H9 (cell line): Measurements from ENCODE around the gene ABCB8. TPM values are rescaled to one million over a fixed set of nuclear protein-coding genes. Genes with fewer than 3 reads are reported as not detected.
A peak's percentile ranks its signal among the peaks of the same experiment; 100 is the strongest.

Experiments used
- DNase-seq: peaks from one replicate; pipeline ENCODE4 v3.0.0-alpha.2; 2017
- H2AFZ ChIP-seq: one replicate; pipeline ENCODE4 v1.6.1; 2013; ENCODE audit warnings: mild to moderate bottlenecking, low read length, control low read depth, moderate library complexity
- H2AK5ac ChIP-seq: 2 replicates; pipeline ENCODE4 v1.6.1; 2013; ENCODE audit warnings: low read length, control low read depth, mixed read lengths; ENCODE audit not compliant: insufficient read length
- H2BK120ac ChIP-seq: one replicate; pipeline ENCODE4 v1.6.1; 2013; ENCODE audit warnings: low read depth, mild to moderate bottlenecking, low read length, control low read depth, inconsistent platforms; ENCODE audit not compliant: poor library complexity, severe bottlenecking
- H2BK12ac ChIP-seq: 2 replicates; pipeline ENCODE4 v1.6.1; 2013; ENCODE audit warnings: low read length, control low read depth, mixed read lengths, low read depth; ENCODE audit not compliant: insufficient read length
- H2BK15ac ChIP-seq: 2 replicates; pipeline ENCODE4 v1.6.1; 2013; ENCODE audit warnings: low read depth, low read length, control low read depth
- H2BK20ac ChIP-seq: one replicate; pipeline ENCODE4 v1.6.1; 2013; ENCODE audit warnings: low read depth, mild to moderate bottlenecking, low read length, control low read depth, inconsistent platforms; ENCODE audit not compliant: poor library complexity, severe bottlenecking
- H2BK5ac ChIP-seq: 2 replicates; pipeline ENCODE4 v1.6.1; 2013; ENCODE audit warnings: low read length, control low read depth, mixed read lengths; ENCODE audit not compliant: insufficient read length
- H3K14ac ChIP-seq: 2 replicates; pipeline ENCODE4 v1.6.1; 2013; ENCODE audit warnings: low read length, control low read depth; ENCODE audit not compliant: insufficient read depth
- H3K18ac ChIP-seq: 2 replicates; pipeline ENCODE4 v1.6.1; 2013; ENCODE audit warnings: low read depth, mild to moderate bottlenecking, mixed read lengths, low read length, control low read depth; ENCODE audit not compliant: insufficient read length
- H3K23ac ChIP-seq: 2 replicates; pipeline ENCODE4 v1.6.1; 2013; ENCODE audit warnings: low read length, control low read depth, mixed read lengths, low read depth; ENCODE audit not compliant: insufficient read length
- H3K23me2 ChIP-seq: 2 replicates; pipeline ENCODE4 v1.6.1; 2013; ENCODE audit warnings: low read depth, mild to moderate bottlenecking, mixed read lengths, low read length, control low read depth; ENCODE audit not compliant: insufficient read length, poor library complexity, severe bottlenecking
- H3K27ac ChIP-seq: 2 replicates; pipeline ENCODE4 v1.5.1; 2013; ENCODE audit warnings: low read length, control low read depth, mixed read lengths, low read depth; ENCODE audit not compliant: insufficient read length
- H3K27me3 ChIP-seq: 2 replicates; pipeline ENCODE4 v1.6.1; 2013; ENCODE audit warnings: low read length, control low read depth, inconsistent platforms; ENCODE audit not compliant: insufficient read depth
- H3K4ac ChIP-seq: 2 replicates; pipeline ENCODE4 v1.6.1; 2013; ENCODE audit warnings: low read depth, mild to moderate bottlenecking, control low read depth, inconsistent platforms, low read length, moderate library complexity
- H3K4me1 ChIP-seq: 2 replicates; pipeline ENCODE4 v1.6.1; 2013; ENCODE audit warnings: low read length, control low read depth, inconsistent platforms; ENCODE audit not compliant: insufficient read depth
- H3K4me2 ChIP-seq: 2 replicates; pipeline ENCODE4 v1.6.1; 2013; ENCODE audit warnings: low read length, control low read depth, mixed read lengths; ENCODE audit not compliant: insufficient read length, insufficient read depth
- H3K56ac ChIP-seq: 2 replicates; pipeline ENCODE4 v1.6.1; 2013; ENCODE audit warnings: low read depth, mild to moderate bottlenecking, mixed read lengths, low read length, control low read depth; ENCODE audit not compliant: insufficient read length
- H3K79me1 ChIP-seq: 2 replicates; pipeline ENCODE4 v1.6.1; 2013; ENCODE audit warnings: low read depth, mild to moderate bottlenecking, moderate library complexity, low read length, control low read depth, inconsistent platforms; ENCODE audit not compliant: insufficient read depth, poor library complexity, severe bottlenecking
- H3K79me2 ChIP-seq: 2 replicates; pipeline ENCODE4 v1.6.1; 2013; ENCODE audit warnings: low read length, control low read depth, inconsistent platforms; ENCODE audit not compliant: insufficient read depth
- H3K9ac ChIP-seq: 2 replicates; pipeline ENCODE4 v1.6.1; 2013; ENCODE audit warnings: low read length, control low read depth, mixed read lengths; ENCODE audit not compliant: insufficient read length; ENCODE audit errors: extremely low read depth
- H3K9me3 ChIP-seq: one replicate; pipeline ENCODE4 v1.6.1; 2013; ENCODE audit warnings: low read depth, low read length, inconsistent platforms; ENCODE audit not compliant: control insufficient read depth
- H3T11ph ChIP-seq: one replicate; pipeline ENCODE4 v1.6.1; 2013; ENCODE audit warnings: mild to moderate bottlenecking, low read length, control low read depth, inconsistent platforms
- H4K20me1 ChIP-seq: one replicate; pipeline ENCODE4 v1.6.1; 2013; ENCODE audit not compliant: control insufficient read depth, insufficient read length, insufficient read depth
- H4K5ac ChIP-seq: 2 replicates; pipeline ENCODE4 v1.6.1; 2013; ENCODE audit warnings: low read depth, mild to moderate bottlenecking, mixed read lengths, low read length, control low read depth; ENCODE audit not compliant: insufficient read length
- H4K8ac ChIP-seq: replicated peaks from 2 replicates; pipeline ENCODE4 v1.6.1; 2013; ENCODE audit warnings: low read length, control low read depth, mixed read lengths, low read depth; ENCODE audit not compliant: insufficient read length
- H4K91ac ChIP-seq: 2 replicates; pipeline ENCODE4 v1.6.1; 2013; ENCODE audit warnings: low read depth, mild to moderate bottlenecking, moderate library complexity, mixed read lengths, low read length, control low read depth; ENCODE audit not compliant: insufficient read length
- H3K27ac Mint-ChIP-seq, 3 experiments: 2 replicates in 2 of 3; 3 replicates in 1 of 3; pipeline ENCODE4 v1.8.0; 2020 to 2021; ENCODE audit warnings: mixed read lengths in 3 of 3, mild to moderate bottlenecking in 1 of 3, moderate library complexity in 1 of 3
- H3K27me3 Mint-ChIP-seq: 2 replicates; pipeline ENCODE4 v1.8.0; 2021; ENCODE audit warnings: low read depth, mild to moderate bottlenecking, moderate library complexity, mixed read lengths
- H3K36me3 Mint-ChIP-seq, 3 experiments: 2 replicates in 2 of 3; 3 replicates in 1 of 3; pipeline ENCODE4 v1.8.0; 2020 to 2021; ENCODE audit warnings: low read depth in 3 of 3, mixed read lengths in 3 of 3; ENCODE audit not compliant: insufficient read depth in 1 of 3
- H3K4me1 Mint-ChIP-seq, 2 experiments: 2 replicates each; pipeline ENCODE4 v1.8.0; 2020; ENCODE audit warnings: mixed read lengths in 2 of 2
- H3K4me3 Mint-ChIP-seq, 2 experiments: 2 replicates in 1 of 2; 3 replicates in 1 of 2; pipeline ENCODE4 v1.8.0; 2020 to 2021; ENCODE audit warnings: mild to moderate bottlenecking in 2 of 2, mixed read lengths in 2 of 2, moderate library complexity in 1 of 2
- H3K9me3 Mint-ChIP-seq, 2 experiments: 2 replicates in 1 of 2; 3 replicates in 1 of 2; pipeline ENCODE4 v1.8.0; 2020; ENCODE audit warnings: mild to moderate bottlenecking in 2 of 2, mixed read lengths in 2 of 2, moderate library complexity in 1 of 2
- WGBS: extraction: QIAGEN DNeasy Blood & Tissue Kit; methylation state at CpG from one replicate; pipeline ENCODE4 v1.1.7; 2013; ENCODE audit warnings: missing lambda C conversion rate, low lambda C conversion rate, mixed read lengths; ENCODE audit not compliant: insufficient read length; ENCODE audit errors: extremely low coverage; 5-methylcytosine and 5-hydroxymethylcytosine counted together
- total RNA-seq: library from RNA; stranded (reverse); gene quantifications from 2 replicates; pipeline ENCODE4 v1.2.1, GENCODE V29; 2021
- TF ChIP-seq, protein P1 (sequence below): fragments of 200-600 bp; sonication (generic); conservative IDR thresholded peaks from 3 replicates; pipeline ENCODE4 v1.8.0; 2021; ENCODE audit warnings: antibody characterized with exemption, mild to moderate bottlenecking

Gene ABCB8
- total RNA-seq, 1 experiment from 2014 or later: 22.1 TPM

GRCh38 chr7:151007469-151007898 lies 20.8 kb upstream of the ABCB8 start:
- H3K9me3 Mint-ChIP-seq: no peaks in the 10 kb centered on the region
- H3K27me3 ChIP-seq: no peaks in the 10 kb centered on the region
- no peak overlapping the region for H3K27ac ChIP-seq
- no peak overlapping the region; a peak in 2 of 5 replicates for H3K4me3 Mint-ChIP-seq
- 0 out of 7 replicates have a peak, but pooled peaks cover 0 to 1% (median 0%) of the 10 kb centered on the region in 3 experiments for H3K36me3 Mint-ChIP-seq
- no peaks in the 10 kb centered on the region for H4K20me1 ChIP-seq
- H4K5ac ChIP-seq: no peak overlapping the region
- H2BK120ac ChIP-seq: no peak overlapping the region
- no peak overlapping the region for H3K4me2 ChIP-seq
- H4K91ac ChIP-seq: no peak overlapping the region
- no peak overlapping the region for H2BK15ac ChIP-seq
- H4K8ac ChIP-seq: no peak overlapping the region
- peak overlapping the region in 1 of 3 experiments; percentile 86; a peak in 3 of 7 replicates for H3K27ac Mint-ChIP-seq
- H3K4me1 ChIP-seq: peaks cover 4% of the 10 kb centered on the region; the same call in 1 of the 2 replicates
- peaks cover 4% of the 10 kb centered on the region for H3K23me2 ChIP-seq
- H2BK20ac ChIP-seq: no peak overlapping the region
- no peaks in the 10 kb centered on the region for H3K79me2 ChIP-seq
- H3K79me1 ChIP-seq: no peaks in the 10 kb centered on the region
- H2BK12ac ChIP-seq: no peak overlapping the region
- no peak overlapping the region for H3T11ph ChIP-seq
- WGBS: no CpG with 5 or more reads among the region's 7 CpGs
- no peak overlapping the region for H3K23ac ChIP-seq
- no peak overlapping the region for H3K14ac ChIP-seq
- H3K56ac ChIP-seq: no peak overlapping the region
- TF ChIP-seq, protein P1, sequence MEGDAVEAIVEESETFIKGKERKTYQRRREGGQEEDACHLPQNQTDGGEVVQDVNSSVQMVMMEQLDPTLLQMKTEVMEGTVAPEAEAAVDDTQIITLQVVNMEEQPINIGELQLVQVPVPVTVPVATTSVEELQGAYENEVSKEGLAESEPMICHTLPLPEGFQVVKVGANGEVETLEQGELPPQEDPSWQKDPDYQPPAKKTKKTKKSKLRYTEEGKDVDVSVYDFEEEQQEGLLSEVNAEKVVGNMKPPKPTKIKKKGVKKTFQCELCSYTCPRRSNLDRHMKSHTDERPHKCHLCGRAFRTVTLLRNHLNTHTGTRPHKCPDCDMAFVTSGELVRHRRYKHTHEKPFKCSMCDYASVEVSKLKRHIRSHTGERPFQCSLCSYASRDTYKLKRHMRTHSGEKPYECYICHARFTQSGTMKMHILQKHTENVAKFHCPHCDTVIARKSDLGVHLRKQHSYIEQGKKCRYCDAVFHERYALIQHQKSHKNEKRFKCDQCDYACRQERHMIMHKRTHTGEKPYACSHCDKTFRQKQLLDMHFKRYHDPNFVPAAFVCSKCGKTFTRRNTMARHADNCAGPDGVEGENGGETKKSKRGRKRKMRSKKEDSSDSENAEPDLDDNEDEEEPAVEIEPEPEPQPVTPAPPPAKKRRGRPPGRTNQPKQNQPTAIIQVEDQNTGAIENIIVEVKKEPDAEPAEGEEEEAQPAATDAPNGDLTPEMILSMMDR: no peak
- DNase-seq: peak; percentile 38
- H2AK5ac ChIP-seq: no peak overlapping the region
- no peak overlapping the region for H3K4ac ChIP-seq
- H3K4me1 Mint-ChIP-seq: peaks cover 17 to 39% of the 10 kb centered on the region in 2 experiments
- H2BK5ac ChIP-seq: no peak overlapping the region
- H3K27me3 Mint-ChIP-seq: peaks cover 17% of the 10 kb centered on the region
- no peak overlapping the region for H3K18ac ChIP-seq
- H2AFZ ChIP-seq: no peak overlapping the region
- H3K9me3 ChIP-seq: no peaks in the 10 kb centered on the region
- no peak overlapping the region for H3K9ac ChIP-seq
